B cell (primary cell): Measurements from ENCODE around the gene EYA3. TPM values are rescaled to one million over a fixed set of nuclear protein-coding genes. Genes with fewer than 3 reads are reported as not detected.
A peak's percentile ranks its signal among the peaks of the same experiment; 100 is the strongest.

Source experiments
- ATAC-seq: fragments of 200-7000 bp; cut with Tn5 transposase; one replicate; pipeline ENCODE4 v1.10.0; 2021; ENCODE audit warnings: low read depth, mild to moderate bottlenecking, moderate number of reproducible peaks, moderate library complexity
- CTCF ChIA-PET: fragments of 350-600 bp; sonication (Branson Sonifier 250); formaldehyde crosslinking; loops from one replicate; lab custom pipeline; 2021; ENCODE audit warnings: antibody characterized with exemption, inconsistent platforms; lab: Charles Lee
- POLR2A ChIA-PET: fragments of 350-600 bp; sonication (Branson Sonifier 250); formaldehyde crosslinking; loops from one replicate; lab custom pipeline; 2021; ENCODE audit warnings: antibody characterized with exemption; lab: Charles Lee
- DNase-seq: peaks from one replicate; pipeline ENCODE4 v3.0.0; 2013
- H2AFZ ChIP-seq: 2 replicates; pipeline ENCODE4 v1.6.1; 2012; ENCODE audit warnings: mild to moderate bottlenecking, low read depth, low read length; ENCODE audit not compliant: insufficient read depth, poor library complexity, severe bottlenecking
- H3K27ac ChIP-seq, 2 donors: 1 replicate in 1 of 2; 2 replicates in 1 of 2; pipeline ENCODE4 v1.5.1; 2012 to 2013; ENCODE audit warnings: low read length in 2 of 2, mild to moderate bottlenecking in 2 of 2, moderate library complexity in 1 of 2
- H3K27me3 ChIP-seq, 4 experiments: fragments of 200-600 bp in 1 of 4; sonication (generic) in 1 of 4; replicated peaks in 1 of 4; 1 replicate in 2 of 4; 2 replicates in 2 of 4; pipeline versions ENCODE4 v1.6.1 to v1.7.0; 2013 to 2016; ENCODE audit warnings: low read length in 3 of 4, mild to moderate bottlenecking in 2 of 4, mixed read lengths in 1 of 4, moderate library complexity in 1 of 4; ENCODE audit not compliant: insufficient read depth in 4 of 4, control insufficient read depth in 3 of 4; ENCODE audit errors: control extremely low read depth in 1 of 4
- H3K36me3 ChIP-seq, 2 experiments: replicated peaks in 1 of 2; 1 replicate in 1 of 2; 2 replicates in 1 of 2; pipeline versions ENCODE4 v1.6.1 to v1.7.1; 2013; ENCODE audit warnings: low read length in 1 of 2; ENCODE audit not compliant: insufficient read depth in 2 of 2, control insufficient read depth in 1 of 2; ENCODE audit errors: control extremely low read depth in 1 of 2, extremely low read depth in 1 of 2
- H3K4me1 ChIP-seq, 2 donors: fragments of 200-600 bp in 1 of 2; sonication (generic) in 1 of 2; 1 replicate in 1 of 2; 2 replicates in 1 of 2; pipeline versions ENCODE4 v1.5.1 to v1.6.1; 2013 to 2017; ENCODE audit warnings: low read length in 2 of 2; ENCODE audit not compliant: control insufficient read depth in 2 of 2, insufficient read depth in 2 of 2
- H3K4me2 ChIP-seq: replicated peaks from 2 replicates; pipeline ENCODE3; 2012; ENCODE audit warnings: mild to moderate bottlenecking, low read depth, low read length; ENCODE audit not compliant: poor library complexity, severe bottlenecking
- H3K4me3 ChIP-seq, 5 experiments: fragments of 200-600 bp in 1 of 5; sonication (generic) in 1 of 5; 1 replicate in 3 of 5; 2 replicates in 2 of 5; pipeline versions ENCODE4 v1.5.1 to v1.7.0; 2011 to 2016; ENCODE audit warnings: low read length in 4 of 5, mild to moderate bottlenecking in 4 of 5, low read depth in 2 of 5, control low read depth in 1 of 5, moderate library complexity in 1 of 5; ENCODE audit not compliant: insufficient read depth in 1 of 5; ENCODE audit errors: control extremely low read depth in 1 of 5, extremely low read depth in 1 of 5
- H3K79me2 ChIP-seq: fragments of 200-600 bp; sonication (generic); one replicate; pipeline ENCODE4 v1.6.0; 2016; ENCODE audit warnings: low read length; ENCODE audit not compliant: control insufficient read depth, insufficient read depth
- H3K9ac ChIP-seq: fragments of 200-600 bp; sonication (generic); 2 replicates; pipeline ENCODE4 v1.6.1; 2017; ENCODE audit warnings: mild to moderate bottlenecking, low read length, moderate library complexity
- H3K9me3 ChIP-seq, 3 donors: one replicate each; pipeline versions ENCODE4 v1.6.1 to v1.7.1; 2013; ENCODE audit warnings: low read length in 2 of 3; ENCODE audit not compliant: control insufficient read depth in 2 of 3, insufficient read depth in 1 of 3; ENCODE audit errors: control extremely low read depth in 1 of 3
- H4K20me1 ChIP-seq: 2 replicates; pipeline ENCODE4 v1.6.0; 2012; ENCODE audit warnings: mild to moderate bottlenecking, low read length; ENCODE audit not compliant: insufficient read depth, control insufficient read depth, poor library complexity, severe bottlenecking
- H3K27ac Mint-ChIP-seq: one replicate; pipeline ENCODE4 v1.8.0; 2021; ENCODE audit warnings: mixed read lengths
- H3K27me3 Mint-ChIP-seq: one replicate; pipeline ENCODE4 v1.8.0; 2021; ENCODE audit warnings: mixed read lengths
- H3K4me1 Mint-ChIP-seq: one replicate; pipeline ENCODE4 v1.8.0; 2021; ENCODE audit warnings: mixed read lengths
- H3K4me3 Mint-ChIP-seq: one replicate; pipeline ENCODE4 v1.8.0; 2021; ENCODE audit warnings: mixed read lengths
- H3K9me3 Mint-ChIP-seq: one replicate; pipeline ENCODE4 v1.8.0; 2022; ENCODE audit warnings: mixed read lengths; ENCODE audit not compliant: insufficient read depth
- CTCF ChIP-seq: fragments of 200-600 bp; IDR thresholded peaks from one replicate; pipeline ENCODE4 v1.8.0; 2022; ENCODE audit warnings: antibody characterized with exemption, mild to moderate bottlenecking
- EZH2 ChIP-seq: IDR thresholded peaks from 2 replicates; pipeline ENCODE4 v1.6.1; 2012; ENCODE audit warnings: borderline replicate concordance, low read depth, mild to moderate bottlenecking, moderate library complexity, low read length; ENCODE audit not compliant: insufficient read depth, poor library complexity, severe bottlenecking
- WGBS: methylation state at CpG from one replicate; pipeline ENCODE4 v1.1.5; 2013; ENCODE audit warnings: missing lambda C conversion rate; ENCODE audit not compliant: insufficient coverage; 5-methylcytosine and 5-hydroxymethylcytosine counted together
- intact Hi-C: fragments of 100-400 bp; cut with micrococcal nuclease; formaldehyde crosslinking; loops from one replicate; pipeline ENCODE4 v1.10.0; 2022
- polyA plus RNA-seq: library from polyadenylated mRNA; depleted of rRNA; stranded (reverse); fragments of >200 nt; gene quantifications from 2 replicates; pipeline ENCODE4 v1.2.3, GENCODE V29; 2012
- total RNA-seq, 2 donors: library from RNA; stranded (reverse); fragments of 120-200 nt in 1 of 2; gene quantifications; 1 replicate in 1 of 2; 2 replicates in 1 of 2; pipeline versions ENCODE4 v1.2.3 to v1.2.4, GENCODE V29; 2013 to 2022

Gene EYA3
- total and polyA plus RNA-seq, 2 donors (not counting 1 experiment from before 2014, with no cell fraction given), result 14.1 to 31.3 TPM

GRCh38 chr1:28091043-28091781, 2.8 kb upstream of the EYA3 start:
- H3K9me3 ChIP-seq, result no peaks in the 10 kb centered on the region
- H3K27ac ChIP-seq, result no peak overlapping the region
- H3K27me3 ChIP-seq, result no peaks in the 10 kb centered on the region
- peaks cover 11 to 24% of the 10 kb centered on the region in 2 donors for H3K4me1 ChIP-seq
- TF ChIP-seq EZH2 (no peak), CTCF (peak; percentile 92)
- H3K4me3 ChIP-seq, result no peak overlapping the region
- Mint-ChIP-seq H3K27ac (peak overlapping the region; percentile 80), H3K27me3 (no peaks in the 10 kb centered on the region), H3K9me3 (no peaks in the 10 kb centered on the region), H3K4me1 (peaks cover 29% of the 10 kb centered on the region), H3K4me3 (peak overlapping the region; percentile 76)
- intact Hi-C loops, result loop anchor here (1.0 to 5.0 kb wide), 3 partner anchors 56 to 118 kb away; no protein-coding TSS in a partner anchor
- ChIA-PET CTCF (interaction anchor here (0.6 to 6.1 kb wide), 45 partner anchors 11 to 787 kb away, joined by 3 to 357 read pairs (median 4); partner anchors contain the start of genes ATP5IF1 and PTAFR), POLR2A (interaction anchor here (0.6 to 1.0 kb wide), 3 partner anchors 82 to 136 kb away, joined by 3 to 10 read pairs (median 5); no protein-coding TSS in a partner anchor)
- H3K4me2 ChIP-seq, result no peak overlapping the region
- peak; percentile 85 for DNase-seq
- H2AFZ ChIP-seq, result peak overlapping the region; percentile 32
- no peak overlapping the region for H3K9ac ChIP-seq
- peaks cover 26% of the 10 kb centered on the region for H3K79me2 ChIP-seq
- no peaks in the 10 kb centered on the region for H4K20me1 ChIP-seq
- WGBS, result 32% methylated on average over 2 of the region's 6 CpGs
- ATAC-seq, result no peak
- no peaks in the 10 kb centered on the region for H3K36me3 ChIP-seq
